Type B pancreatic cell (in vitro differentiated cells): ENCODE data around the gene FXYD4. TPM values are rescaled to one million over a fixed set of nuclear protein-coding genes. Genes with fewer than 3 reads are reported as not detected.

Experiments used
- DNase-seq: peaks from one replicate; pipeline ENCODE4 v3.0.0; 2021; ENCODE audit warnings: mixed read lengths; ENCODE audit not compliant: unreplicated experiment; ENCODE audit errors: extremely low spot score
- H3K27ac Mint-ChIP-seq: 2 replicates; pipeline ENCODE4 v1.8.0; 2021; ENCODE audit warnings: mild to moderate bottlenecking, mixed read lengths
- H3K27me3 Mint-ChIP-seq: 2 replicates; pipeline ENCODE4 v1.8.0; 2021; ENCODE audit warnings: mixed read lengths
- H3K36me3 Mint-ChIP-seq: 2 replicates; pipeline ENCODE4 v1.8.0; 2021; ENCODE audit warnings: mixed read lengths
- H3K4me1 Mint-ChIP-seq: one replicate; pipeline ENCODE4 v1.8.0; 2021; ENCODE audit warnings: mixed read lengths; ENCODE audit not compliant: unreplicated experiment
- H3K4me3 Mint-ChIP-seq: 2 replicates; pipeline ENCODE4 v1.8.0; 2021; ENCODE audit warnings: mild to moderate bottlenecking, mixed read lengths
- H3K9me3 Mint-ChIP-seq: 2 replicates; pipeline ENCODE4 v1.8.0; 2021; ENCODE audit warnings: mixed read lengths
- total RNA-seq: library from RNA; stranded (reverse); gene quantifications from 2 replicates; pipeline ENCODE4 v1.2.1, GENCODE V29; 2021; ENCODE audit warnings: low replicate concordance
- TF ChIP-seq, protein P1 (sequence below): fragments of 200-600 bp; sonication (generic); conservative IDR thresholded peaks from 2 replicates; pipeline ENCODE4 v1.5.0; 2021; ENCODE audit warnings: antibody characterized with exemption, mild to moderate bottlenecking

FXYD4 gene
- total RNA-seq, 1 donor from 2014 or later: 0.97 TPM

DNA sequence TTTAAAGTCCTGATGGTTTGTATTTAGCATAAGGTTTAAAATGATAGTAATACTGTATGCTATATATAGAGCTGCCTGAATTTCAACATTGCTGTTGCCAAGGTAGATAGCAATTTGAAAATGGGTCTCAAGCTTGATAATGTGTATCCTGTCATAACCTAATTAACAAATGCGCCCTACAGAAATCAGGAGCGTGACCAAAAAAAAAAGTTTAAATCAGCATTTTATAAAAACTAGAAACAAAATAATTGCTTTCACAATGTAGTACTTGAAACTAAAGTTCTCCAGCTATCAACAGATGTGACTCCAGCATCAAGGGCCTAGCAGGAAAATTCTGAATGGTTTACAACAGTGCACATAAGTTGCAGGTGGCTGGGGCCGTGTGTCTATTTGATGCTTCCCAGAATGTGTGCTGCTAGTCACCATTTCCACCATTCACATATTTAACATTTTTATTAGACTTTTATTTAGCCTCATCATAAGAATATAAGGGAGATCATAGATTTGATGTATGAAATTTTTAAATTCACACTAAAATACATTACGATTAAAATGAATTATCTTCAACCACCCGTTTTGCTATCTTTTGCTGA, 14.1 kb downstream of the FXYD4 start:
- no peaks in the 10 kb centered on the region for H3K27me3 Mint-ChIP-seq

DNA sequence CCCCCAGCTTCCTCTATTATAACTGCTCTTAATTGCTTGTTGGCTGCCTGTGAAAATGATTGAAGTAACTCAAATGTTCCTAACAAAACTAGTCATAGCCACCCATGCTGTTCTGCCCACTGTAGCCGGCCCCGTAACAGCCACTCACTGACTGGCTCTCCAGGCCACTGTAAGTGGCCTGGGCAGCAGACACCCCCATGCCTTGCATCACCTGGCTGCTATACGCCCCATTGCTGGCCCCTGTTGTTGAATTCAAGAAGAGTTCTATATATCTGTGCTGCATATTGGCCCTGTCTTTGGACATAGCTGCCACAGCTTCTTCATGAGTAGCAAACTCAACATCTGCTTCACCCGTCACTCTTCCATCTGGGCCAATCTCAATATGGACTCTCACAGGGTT, 15.1 kb downstream of the FXYD4 start:
- Mint-ChIP-seq H3K27me3 (no peaks in the 10 kb centered on the region), H3K4me1 (peaks cover 15% of the 10 kb centered on the region), H3K4me3 (no peak overlapping the region), H3K9me3 (no peaks in the 10 kb centered on the region), H3K27ac (no peak overlapping the region), H3K36me3 (peaks cover 32% of the 10 kb centered on the region)
- DNase-seq: no peak
- TF ChIP-seq, protein P1, sequence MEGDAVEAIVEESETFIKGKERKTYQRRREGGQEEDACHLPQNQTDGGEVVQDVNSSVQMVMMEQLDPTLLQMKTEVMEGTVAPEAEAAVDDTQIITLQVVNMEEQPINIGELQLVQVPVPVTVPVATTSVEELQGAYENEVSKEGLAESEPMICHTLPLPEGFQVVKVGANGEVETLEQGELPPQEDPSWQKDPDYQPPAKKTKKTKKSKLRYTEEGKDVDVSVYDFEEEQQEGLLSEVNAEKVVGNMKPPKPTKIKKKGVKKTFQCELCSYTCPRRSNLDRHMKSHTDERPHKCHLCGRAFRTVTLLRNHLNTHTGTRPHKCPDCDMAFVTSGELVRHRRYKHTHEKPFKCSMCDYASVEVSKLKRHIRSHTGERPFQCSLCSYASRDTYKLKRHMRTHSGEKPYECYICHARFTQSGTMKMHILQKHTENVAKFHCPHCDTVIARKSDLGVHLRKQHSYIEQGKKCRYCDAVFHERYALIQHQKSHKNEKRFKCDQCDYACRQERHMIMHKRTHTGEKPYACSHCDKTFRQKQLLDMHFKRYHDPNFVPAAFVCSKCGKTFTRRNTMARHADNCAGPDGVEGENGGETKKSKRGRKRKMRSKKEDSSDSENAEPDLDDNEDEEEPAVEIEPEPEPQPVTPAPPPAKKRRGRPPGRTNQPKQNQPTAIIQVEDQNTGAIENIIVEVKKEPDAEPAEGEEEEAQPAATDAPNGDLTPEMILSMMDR: no peak

More for the DNA sequence above, 14.1 kb downstream of the FXYD4 start:
- H3K27ac Mint-ChIP-seq: no peak overlapping the region
- DNase-seq: no peak
- TF ChIP-seq, protein P1: no peak
- no peak overlapping the region for H3K4me3 Mint-ChIP-seq
- H3K4me1 Mint-ChIP-seq: peaks cover 10% of the 10 kb centered on the region
- peaks cover 29% of the 10 kb centered on the region for H3K36me3 Mint-ChIP-seq
- H3K9me3 Mint-ChIP-seq: no peaks in the 10 kb centered on the region

DNA sequence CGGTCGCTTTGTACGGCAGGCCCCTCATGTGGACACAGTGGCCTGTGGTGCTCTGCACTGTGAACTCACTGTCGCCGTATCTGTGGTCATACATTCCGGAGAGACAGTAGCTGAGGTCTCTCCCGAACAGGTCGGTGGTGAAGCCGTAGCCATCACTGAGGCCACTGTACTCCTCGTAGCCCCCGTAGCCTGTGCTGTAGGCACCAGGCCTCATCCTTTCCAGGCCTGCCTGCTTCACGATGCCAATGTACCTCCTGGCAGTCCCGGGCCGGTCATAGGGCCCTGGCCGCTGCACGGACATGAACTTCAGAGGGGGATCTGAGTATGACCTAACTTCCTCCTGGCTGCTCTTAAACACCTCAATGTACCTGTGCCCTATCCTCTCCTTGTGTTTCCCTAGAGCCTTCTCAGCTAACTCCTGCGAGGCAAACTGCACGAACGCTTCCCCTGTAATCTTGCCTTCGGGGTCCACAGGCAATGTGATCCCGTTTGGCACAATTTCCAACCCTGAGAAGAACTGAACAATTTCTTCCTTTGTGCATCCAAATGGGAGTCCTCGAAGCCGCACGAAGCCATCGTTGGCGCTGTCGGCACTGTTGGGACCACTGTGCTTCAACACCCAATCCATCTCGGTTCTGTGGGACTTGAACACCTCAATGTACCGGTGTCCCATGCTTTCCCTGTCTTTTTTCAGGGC, 15.7 kb downstream of the FXYD4 start:
- Mint-ChIP-seq H3K27ac (peak overlapping the region; percentile 30), H3K27me3 (no peaks in the 10 kb centered on the region), H3K4me3 (no peak overlapping the region), H3K36me3 (peaks cover 36% of the 10 kb centered on the region), H3K4me1 (peaks cover 18% of the 10 kb centered on the region), H3K9me3 (no peaks in the 10 kb centered on the region)
- TF ChIP-seq, protein P1: no peak
- DNase-seq: no peak

DNA sequence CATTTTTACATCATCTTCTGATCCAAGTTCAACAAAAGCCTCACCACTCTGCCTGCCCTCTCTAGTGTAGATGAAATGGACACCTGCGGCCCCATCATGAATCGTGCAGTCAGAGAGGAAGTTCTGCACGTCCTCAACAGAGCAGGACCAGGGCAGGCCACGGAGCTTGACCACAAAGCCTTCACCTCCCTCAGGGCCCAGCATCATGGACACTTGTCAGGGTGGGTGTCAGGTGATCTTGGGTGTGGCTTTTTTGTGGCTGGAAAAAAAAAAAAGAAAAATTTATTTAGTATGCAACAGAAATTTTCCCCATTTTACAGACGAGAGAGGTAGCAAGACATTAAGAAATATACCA, 16.2 kb downstream of the FXYD4 start:
- peaks cover 20% of the 10 kb centered on the region for H3K4me1 Mint-ChIP-seq
- peak overlapping the region; percentile 30 for H3K27ac Mint-ChIP-seq
- H3K4me3 Mint-ChIP-seq: no peak overlapping the region
- H3K9me3 Mint-ChIP-seq: no peaks in the 10 kb centered on the region
- TF ChIP-seq, protein P1: no peak
- no peak for DNase-seq
- H3K27me3 Mint-ChIP-seq: no peaks in the 10 kb centered on the region
- H3K36me3 Mint-ChIP-seq: peaks cover 40% of the 10 kb centered on the region

DNA sequence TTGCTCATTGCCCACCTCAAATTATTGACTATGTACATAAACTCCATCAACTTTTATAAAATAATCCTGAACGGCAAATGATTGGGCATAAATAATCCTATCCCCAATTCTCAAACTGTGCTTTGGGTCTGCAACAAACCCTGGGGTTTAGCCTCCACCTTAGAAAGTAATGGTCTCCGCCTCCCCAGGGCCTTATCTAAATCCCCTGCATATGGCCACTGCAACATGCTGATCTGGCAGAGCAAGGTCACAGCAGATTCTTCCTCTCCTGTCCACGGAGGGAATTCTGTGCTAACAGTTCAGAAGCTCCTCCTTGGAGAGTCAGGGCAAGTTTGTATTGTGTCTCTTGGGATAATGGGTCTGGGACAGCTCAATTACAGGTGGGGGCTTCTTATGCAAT, 18.4 kb downstream of the FXYD4 start:
- DNase-seq: no peak
- H3K4me3 Mint-ChIP-seq: no peak overlapping the region
- no peaks in the 10 kb centered on the region for H3K9me3 Mint-ChIP-seq
- peak overlapping the region; percentile 35 for H3K27ac Mint-ChIP-seq
- H3K27me3 Mint-ChIP-seq: no peaks in the 10 kb centered on the region
- H3K4me1 Mint-ChIP-seq: peaks cover 29% of the 10 kb centered on the region
- TF ChIP-seq, protein P1: no peak
- peaks cover 54% of the 10 kb centered on the region for H3K36me3 Mint-ChIP-seq
